ENCODE data around the gene WBP4.
"Not testable (repeated sequence)": the region's sequence is repeated elsewhere in the genome, so short reads cannot be mapped to it uniquely, and the experiment has no call there.

The WBP4 gene

DNA sequence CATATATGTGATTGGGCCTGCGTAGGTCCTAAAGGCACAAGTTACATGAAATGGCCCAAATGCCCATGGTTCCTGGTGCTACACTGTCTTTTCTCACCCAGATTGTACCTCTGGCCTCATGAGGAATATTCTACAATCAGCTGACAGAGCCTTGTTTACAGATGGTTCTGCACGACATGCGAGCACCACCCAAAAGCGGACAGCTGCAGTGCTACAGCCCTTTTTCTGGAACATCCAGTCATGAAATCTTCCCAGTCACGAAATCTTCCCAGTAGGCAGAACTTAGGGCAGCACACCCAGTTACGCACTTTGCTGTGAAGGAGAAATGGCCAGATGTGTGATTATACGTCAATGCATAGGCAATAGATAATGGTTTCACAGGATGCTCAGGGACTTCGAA is 34.5 kb upstream of the WBP4 start:
- DNase-seq: no peak

DNA sequence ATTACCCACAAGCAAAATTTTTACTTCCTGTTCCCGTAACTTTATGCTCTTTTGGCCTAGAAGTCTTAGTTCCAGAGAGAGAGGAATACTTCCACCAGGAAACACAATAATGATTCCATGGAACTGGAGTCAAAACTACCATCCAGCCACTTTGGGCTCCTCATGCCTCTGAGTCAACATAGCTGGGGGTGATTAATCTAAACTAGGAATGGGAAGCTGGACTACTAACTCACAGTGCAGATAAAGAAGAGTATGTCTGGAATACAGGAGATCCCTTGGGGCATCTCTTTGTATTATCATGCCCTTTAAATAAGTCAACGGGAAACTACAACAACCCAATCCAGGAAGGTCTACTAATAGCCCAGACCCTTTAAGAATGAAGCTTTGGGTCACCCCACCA is 33.3 kb upstream of the WBP4 start:
- no peaks in the 10 kb centered on the region for H3K27me3 ChIP-seq
- TF ChIP-seq, protein P1, sequence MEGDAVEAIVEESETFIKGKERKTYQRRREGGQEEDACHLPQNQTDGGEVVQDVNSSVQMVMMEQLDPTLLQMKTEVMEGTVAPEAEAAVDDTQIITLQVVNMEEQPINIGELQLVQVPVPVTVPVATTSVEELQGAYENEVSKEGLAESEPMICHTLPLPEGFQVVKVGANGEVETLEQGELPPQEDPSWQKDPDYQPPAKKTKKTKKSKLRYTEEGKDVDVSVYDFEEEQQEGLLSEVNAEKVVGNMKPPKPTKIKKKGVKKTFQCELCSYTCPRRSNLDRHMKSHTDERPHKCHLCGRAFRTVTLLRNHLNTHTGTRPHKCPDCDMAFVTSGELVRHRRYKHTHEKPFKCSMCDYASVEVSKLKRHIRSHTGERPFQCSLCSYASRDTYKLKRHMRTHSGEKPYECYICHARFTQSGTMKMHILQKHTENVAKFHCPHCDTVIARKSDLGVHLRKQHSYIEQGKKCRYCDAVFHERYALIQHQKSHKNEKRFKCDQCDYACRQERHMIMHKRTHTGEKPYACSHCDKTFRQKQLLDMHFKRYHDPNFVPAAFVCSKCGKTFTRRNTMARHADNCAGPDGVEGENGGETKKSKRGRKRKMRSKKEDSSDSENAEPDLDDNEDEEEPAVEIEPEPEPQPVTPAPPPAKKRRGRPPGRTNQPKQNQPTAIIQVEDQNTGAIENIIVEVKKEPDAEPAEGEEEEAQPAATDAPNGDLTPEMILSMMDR (IDR thresholded peaks at IDR 0.05; ENCODE audit: low read depth, low read length): no peak
- H3K4me3 ChIP-seq (ENCODE audit: low read depth, low read length): no peak overlapping the region
- no peaks in the 10 kb centered on the region for H3K36me3 ChIP-seq
- H3K4me1 ChIP-seq: no peaks in the 10 kb centered on the region
- H3K9me3 ChIP-seq: no peaks in the 10 kb centered on the region
- no peak for DNase-seq

More for the DNA sequence above, 34.5 kb upstream of the WBP4 start:
- Histone ChIP-seq H3K9me3 (no peaks in the 10 kb centered on the region), H3K36me3 (no peaks in the 10 kb centered on the region), H3K4me1 (no peaks in the 10 kb centered on the region), H3K27me3 (no peaks in the 10 kb centered on the region), H3K4me3 (ENCODE audit: low read depth, low read length) (no peak overlapping the region)
- TF ChIP-seq, protein P1 (IDR thresholded peaks at IDR 0.05; ENCODE audit: low read depth, low read length): no peak

DNA sequence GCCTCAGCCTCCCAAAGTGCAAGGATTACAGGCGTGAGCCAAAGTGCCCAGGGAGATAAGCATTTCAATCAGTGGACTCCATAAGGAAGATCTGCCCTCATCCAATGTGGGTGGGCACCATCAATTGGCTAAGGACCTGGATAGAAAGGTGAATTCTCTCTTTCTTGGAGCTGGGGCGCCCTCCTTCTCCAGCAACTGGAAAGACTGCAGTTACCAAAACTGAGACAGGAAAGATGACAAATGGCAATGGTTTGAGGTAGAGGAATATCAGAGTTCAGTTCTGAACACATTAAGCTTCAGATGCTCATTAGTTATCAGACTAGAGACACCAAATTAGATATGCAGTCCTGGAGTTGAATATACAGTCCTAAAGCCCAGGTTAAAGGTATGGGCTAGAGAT is 31.7 kb upstream of the WBP4 start:
- Histone ChIP-seq H3K36me3 (no peaks in the 10 kb centered on the region), H3K9me3 (no peaks in the 10 kb centered on the region), H3K27me3 (no peaks in the 10 kb centered on the region), H3K4me3 (ENCODE audit: low read depth, low read length) (no peak overlapping the region), H3K4me1 (no peaks in the 10 kb centered on the region)
- DNase-seq: no peak
- TF ChIP-seq, protein P1 (IDR thresholded peaks at IDR 0.05; ENCODE audit: low read depth, low read length): peak; percentile 25

DNA sequence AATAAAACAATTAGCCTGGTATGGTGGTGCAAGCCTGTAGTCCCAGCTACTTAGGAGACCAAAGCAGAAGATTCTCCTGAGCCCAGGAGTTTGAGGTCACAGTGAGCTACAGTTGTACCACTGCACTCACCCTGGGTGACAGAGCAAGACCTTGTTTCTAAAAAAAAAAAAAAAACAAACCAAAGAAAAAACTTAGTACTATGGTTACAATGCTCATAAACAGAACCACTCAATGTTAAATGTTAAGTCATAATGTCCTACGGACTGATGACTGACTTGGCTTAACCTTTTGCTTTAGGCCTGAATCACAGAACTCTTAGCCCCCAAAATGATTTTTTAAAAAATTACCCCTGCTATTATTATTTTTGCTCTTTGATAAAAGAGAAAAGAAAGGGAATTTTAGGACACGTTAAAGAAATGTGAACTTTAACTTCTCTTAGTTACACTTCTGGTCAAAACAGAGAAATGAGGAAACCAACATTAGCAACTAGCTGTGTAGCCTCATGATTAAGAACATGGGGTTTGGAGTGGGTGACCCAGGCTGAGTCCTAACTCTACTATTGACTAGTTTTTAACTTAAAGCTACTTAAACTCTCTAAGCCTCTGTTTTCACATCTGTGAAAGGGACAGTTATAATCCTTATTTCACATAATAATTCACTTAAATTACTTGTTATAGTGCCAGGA is 28.5 kb upstream of the WBP4 start:
- no peak overlapping the region for H3K4me3 ChIP-seq (ENCODE audit: low read depth, low read length)
- TF ChIP-seq, protein P1 (IDR thresholded peaks at IDR 0.05; ENCODE audit: low read depth, low read length): no peak
- no peak for DNase-seq

DNA sequence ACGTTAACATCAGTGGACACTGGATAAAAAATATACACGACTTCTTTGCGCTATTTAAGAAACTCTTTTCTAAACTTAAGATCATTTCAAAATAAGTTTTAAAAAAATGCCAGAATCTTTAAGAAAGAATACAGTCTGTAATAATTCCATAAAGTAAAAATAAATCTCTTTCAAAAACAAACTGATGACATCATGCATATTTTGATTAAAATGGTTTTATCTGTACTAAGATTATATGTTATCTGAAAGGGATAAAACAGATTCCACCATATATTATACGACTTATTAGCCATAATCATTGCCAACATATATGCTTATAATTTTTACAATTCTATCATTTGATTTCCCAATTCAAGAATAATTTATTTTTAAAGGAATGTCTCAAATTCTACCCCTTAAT is 26.9 kb upstream of the WBP4 start:
- TF ChIP-seq, protein P1 (IDR thresholded peaks at IDR 0.05; ENCODE audit: low read depth, low read length): no peak
- Histone ChIP-seq H3K4me3 (ENCODE audit: low read depth, low read length) (no peak overlapping the region), H3K27me3 (no peaks in the 10 kb centered on the region), H3K36me3 (no peaks in the 10 kb centered on the region), H3K4me1 (no peaks in the 10 kb centered on the region), H3K9me3 (no peaks in the 10 kb centered on the region)
- DNase-seq: no peak

More for the DNA sequence above, 28.5 kb upstream of the WBP4 start:
- Histone ChIP-seq H3K4me1 (no peaks in the 10 kb centered on the region), H3K9me3 (no peaks in the 10 kb centered on the region), H3K36me3 (no peaks in the 10 kb centered on the region), H3K27me3 (no peaks in the 10 kb centered on the region)

DNA sequence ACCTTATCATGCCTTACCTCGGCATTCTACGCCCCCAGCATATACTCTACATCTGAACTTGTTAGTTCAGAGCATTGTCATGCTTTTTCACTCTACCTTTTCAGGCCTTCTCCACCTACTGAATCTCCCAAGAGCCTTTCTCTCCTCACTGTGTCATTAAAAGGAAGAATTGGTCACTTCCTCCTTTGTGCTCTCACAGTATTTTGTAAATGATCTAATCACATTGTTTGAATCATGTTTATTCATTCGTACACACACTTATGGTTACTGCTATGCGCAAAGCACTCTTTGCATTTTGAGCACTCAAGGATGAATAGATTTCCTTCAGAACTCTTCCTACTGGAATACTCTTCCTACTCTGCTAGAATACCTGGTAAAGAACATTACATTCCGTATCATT is 26.4 kb upstream of the WBP4 start:
- H3K36me3 ChIP-seq: no peaks in the 10 kb centered on the region
- no peaks in the 10 kb centered on the region for H3K27me3 ChIP-seq
- no peaks in the 10 kb centered on the region for H3K4me1 ChIP-seq
- H3K9me3 ChIP-seq: no peaks in the 10 kb centered on the region
- TF ChIP-seq, protein P1 (IDR thresholded peaks at IDR 0.05; ENCODE audit: low read depth, low read length): no peak
- no peak for DNase-seq
- H3K4me3 ChIP-seq (ENCODE audit: low read depth, low read length): no peak overlapping the region

DNA sequence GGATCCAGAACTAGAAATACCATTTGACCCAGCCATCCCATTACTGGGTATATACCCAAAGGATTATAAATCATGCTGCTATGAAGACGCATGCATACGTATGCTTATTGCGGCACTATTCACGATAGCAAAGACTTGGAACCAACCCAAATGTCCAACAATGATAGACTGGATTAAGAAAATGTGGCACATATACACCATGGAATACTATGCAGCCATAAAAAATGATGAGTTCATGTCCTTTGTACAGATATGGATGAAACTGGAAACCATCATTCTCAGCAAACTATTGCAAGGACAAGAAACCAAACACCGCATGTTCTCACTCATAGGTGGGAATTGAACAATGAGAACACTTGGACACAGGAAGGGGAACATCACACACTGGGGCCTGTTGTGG is 24.8 kb upstream of the WBP4 start:
- H3K4me3 ChIP-seq (ENCODE audit: low read depth, low read length); H3K27me3 ChIP-seq; H3K36me3 ChIP-seq; H3K9me3 ChIP-seq; DNase-seq; H3K4me1 ChIP-seq: not testable (repeated sequence)
